HL-60 (cell line): ENCODE results near the gene POR.

ENCODE experiments used
- POLR2AphosphoS5 ChIP-seq: IDR thresholded peaks from 2 replicates; pipeline ENCODE4 v1.6.1; 2012; ENCODE audit warnings: low read depth
- REST ChIP-seq: IDR thresholded peaks from 2 replicates; pipeline ENCODE4 v1.6.1; 2012; ENCODE audit warnings: low read depth; ENCODE audit not compliant: insufficient replicate concordance
- SPI1 ChIP-seq: IDR thresholded peaks from 2 replicates; pipeline ENCODE4 v1.6.1; 2012; ENCODE audit warnings: low read depth, mild to moderate bottlenecking, borderline replicate concordance
- TF ChIP-seq, protein P1 (sequence below): IDR thresholded peaks from one replicate; pipeline ENCODE4 v1.5.1; 2011; ENCODE audit warnings: low read length, control low read depth, inconsistent platforms; ENCODE audit not compliant: insufficient read depth

- TF ChIP-seq, protein P1, sequence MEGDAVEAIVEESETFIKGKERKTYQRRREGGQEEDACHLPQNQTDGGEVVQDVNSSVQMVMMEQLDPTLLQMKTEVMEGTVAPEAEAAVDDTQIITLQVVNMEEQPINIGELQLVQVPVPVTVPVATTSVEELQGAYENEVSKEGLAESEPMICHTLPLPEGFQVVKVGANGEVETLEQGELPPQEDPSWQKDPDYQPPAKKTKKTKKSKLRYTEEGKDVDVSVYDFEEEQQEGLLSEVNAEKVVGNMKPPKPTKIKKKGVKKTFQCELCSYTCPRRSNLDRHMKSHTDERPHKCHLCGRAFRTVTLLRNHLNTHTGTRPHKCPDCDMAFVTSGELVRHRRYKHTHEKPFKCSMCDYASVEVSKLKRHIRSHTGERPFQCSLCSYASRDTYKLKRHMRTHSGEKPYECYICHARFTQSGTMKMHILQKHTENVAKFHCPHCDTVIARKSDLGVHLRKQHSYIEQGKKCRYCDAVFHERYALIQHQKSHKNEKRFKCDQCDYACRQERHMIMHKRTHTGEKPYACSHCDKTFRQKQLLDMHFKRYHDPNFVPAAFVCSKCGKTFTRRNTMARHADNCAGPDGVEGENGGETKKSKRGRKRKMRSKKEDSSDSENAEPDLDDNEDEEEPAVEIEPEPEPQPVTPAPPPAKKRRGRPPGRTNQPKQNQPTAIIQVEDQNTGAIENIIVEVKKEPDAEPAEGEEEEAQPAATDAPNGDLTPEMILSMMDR: no peak
- TF ChIP-seq REST (no peak), POLR2AphosphoS5 (no peak), SPI1 (no peak)
Observed at GRCh38 chr7:75981453-75982305, 66.7 kb downstream of the POR start.
